ENCODE data around the gene ADAMTSL2.
"Not testable (repeated sequence)": the region's sequence is repeated elsewhere in the genome, so short reads cannot be mapped to it uniquely, and the experiment has no call there.

The ADAMTSL2 gene

GRCh38 chr9:133553973-133554713, 19.6 kb downstream of the ADAMTSL2 start:
- no peak for DNase-seq (ENCODE audit: extremely low read depth in 1 of 2, low read depth in 1 of 2)

- DNase-seq (ENCODE audit: extremely low read depth in 1 of 2, low read depth in 1 of 2): no peak
Observed at GRCh38 chr9:133554729-133555128, 20.2 kb downstream of the ADAMTSL2 start.

- DNase-seq (ENCODE audit: extremely low read depth in 1 of 2, low read depth in 1 of 2): no peak
Observed at GRCh38 chr9:133556354-133556753, 21.9 kb downstream of the ADAMTSL2 start.

DNA sequence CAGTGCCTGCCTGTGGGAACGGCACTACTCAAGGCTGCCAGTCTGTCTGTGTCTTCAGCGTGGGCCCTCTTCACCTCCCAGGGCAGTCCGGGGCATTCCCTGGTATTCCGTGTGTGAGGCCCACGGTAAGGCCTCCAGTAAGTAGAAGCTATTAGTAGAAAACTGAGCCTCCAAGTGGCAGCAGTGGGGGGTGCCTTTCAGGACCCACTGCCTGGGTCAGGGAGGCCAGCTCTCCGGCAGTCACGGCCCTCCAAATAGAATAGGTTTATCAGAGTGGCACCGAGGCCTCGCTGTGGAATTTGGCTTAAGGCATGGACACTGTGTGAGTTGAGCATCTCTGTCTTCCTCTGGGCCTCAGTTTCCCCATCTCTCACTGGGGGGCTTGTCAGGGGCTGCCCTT, 23.1 kb downstream of the ADAMTSL2 start:
- no peak for DNase-seq (ENCODE audit: extremely low read depth in 1 of 2, low read depth in 1 of 2)

DNA sequence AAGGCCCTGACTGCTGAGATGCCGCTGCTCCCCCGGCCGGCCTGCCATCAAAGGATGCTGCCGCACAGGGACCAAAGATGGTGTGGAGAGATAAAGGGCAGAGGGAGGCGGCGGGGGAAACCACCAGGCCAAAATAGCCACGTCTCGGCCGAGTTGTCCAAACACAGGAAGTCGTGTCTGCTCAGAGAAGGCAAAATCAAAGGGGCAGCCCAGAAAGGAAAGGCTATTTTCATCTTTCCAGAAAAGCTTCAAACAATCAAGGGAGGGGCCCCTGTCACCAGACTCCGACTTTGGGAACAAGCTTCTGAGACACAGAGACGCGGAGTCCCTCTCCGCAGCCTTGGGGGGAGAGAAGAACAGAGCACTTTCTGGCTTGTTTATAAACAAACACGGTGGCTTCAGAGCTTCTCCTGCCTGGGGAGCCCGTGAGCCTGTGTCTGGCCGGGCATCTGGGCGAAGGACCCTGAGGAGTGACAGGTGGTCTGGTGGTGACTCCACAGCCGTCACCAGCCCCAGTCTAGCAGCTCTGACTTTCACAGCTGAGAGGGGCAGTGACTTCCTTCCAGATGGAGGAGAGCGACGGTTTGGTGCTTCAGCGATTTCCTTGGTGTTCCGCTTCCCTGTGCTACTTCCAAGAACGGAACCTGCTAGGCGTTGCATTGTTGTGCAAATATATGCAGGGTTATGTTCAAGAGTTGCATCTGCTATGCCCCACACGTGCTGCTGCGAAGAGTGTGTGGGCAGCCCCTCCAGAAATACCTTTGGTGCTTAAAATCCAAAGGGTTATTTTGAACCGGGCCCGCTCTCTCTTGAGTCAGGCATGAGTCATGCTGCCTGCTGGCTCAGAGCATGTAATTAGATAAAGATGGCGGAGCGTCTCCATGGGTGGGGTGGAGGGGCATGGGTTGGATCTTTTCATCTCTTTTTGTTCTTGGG, 24.0 kb downstream of the ADAMTSL2 start:
- no peak for DNase-seq (ENCODE audit: extremely low read depth in 1 of 2, low read depth in 1 of 2)

DNA sequence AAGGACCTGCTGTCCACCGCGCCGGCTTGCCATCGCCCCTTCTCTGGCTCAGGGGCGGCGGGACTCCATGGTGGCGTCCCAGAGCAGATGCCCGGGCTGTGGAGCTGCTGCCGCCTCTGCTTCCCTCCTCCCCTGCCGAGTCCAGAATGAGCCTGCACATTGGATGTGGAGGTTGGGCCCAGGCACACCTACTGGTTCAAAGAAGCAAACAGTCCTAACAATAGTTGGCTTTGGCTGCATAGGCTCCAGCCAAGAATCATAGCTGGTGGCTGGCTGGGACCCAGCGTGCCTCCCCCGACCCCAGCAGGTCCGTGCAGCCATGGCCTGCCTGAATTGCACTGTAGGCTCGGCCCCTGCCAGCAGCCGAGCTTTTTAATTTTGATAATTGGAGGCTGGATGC, 25.8 kb downstream of the ADAMTSL2 start:
- no peak for DNase-seq (ENCODE audit: extremely low read depth in 1 of 2, low read depth in 1 of 2)

DNA sequence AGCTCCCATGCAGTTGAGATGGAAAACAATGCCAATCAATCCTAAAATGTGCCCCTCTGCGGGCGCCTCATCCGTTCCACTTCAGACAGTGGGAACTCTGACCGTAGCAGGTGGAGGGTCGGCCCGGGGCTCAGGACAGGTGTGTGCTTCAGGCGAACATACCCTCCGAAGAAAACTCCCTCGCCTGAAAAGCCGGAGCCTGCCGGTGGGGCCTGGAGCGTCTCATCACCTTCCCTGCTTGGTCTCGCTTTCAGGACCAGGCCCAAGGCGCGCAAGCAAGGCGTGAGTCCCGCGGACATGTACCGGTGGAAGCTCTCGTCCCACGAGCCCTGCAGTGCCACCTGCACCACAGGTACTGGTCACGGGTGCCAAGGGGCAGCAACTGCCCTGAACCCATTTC, 26.4 kb downstream of the ADAMTSL2 start:
- DNase-seq (ENCODE audit: extremely low read depth in 1 of 2, low read depth in 1 of 2): no peak

DNA sequence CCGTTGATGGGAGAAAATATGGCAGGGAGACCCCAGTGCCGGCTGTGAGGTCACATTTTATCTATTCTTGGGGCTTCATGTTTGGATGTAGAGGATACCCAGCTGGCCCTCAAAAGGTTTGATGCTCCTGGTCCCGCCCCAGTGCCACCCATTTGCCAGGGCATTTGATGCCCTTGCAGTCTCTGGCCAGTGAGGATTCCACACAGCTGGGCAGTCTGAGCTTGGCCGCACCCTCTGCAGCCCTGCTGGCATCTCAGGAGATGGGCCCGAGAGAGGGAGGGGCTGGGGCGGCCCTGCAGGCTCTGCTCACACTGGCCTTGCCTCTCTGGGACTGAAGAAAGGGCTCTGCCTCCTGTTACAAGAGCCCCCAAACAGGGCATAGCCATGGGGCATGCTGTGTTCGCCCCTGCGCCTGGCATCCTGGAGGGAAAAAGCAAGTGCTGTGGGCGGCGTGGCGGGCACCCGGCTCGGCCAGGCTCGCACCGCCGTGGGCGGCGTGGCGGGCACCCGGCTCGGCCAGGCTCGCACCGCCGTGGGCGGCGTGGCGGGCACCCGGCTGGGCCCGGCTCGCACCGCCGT, 27.6 kb downstream of the ADAMTSL2 start:
- no peak for DNase-seq (ENCODE audit: extremely low read depth in 1 of 2, low read depth in 1 of 2)

GRCh38 chr9:133562611-133563290, 28.2 kb downstream of the ADAMTSL2 start:
- no peak for DNase-seq (ENCODE audit: extremely low read depth in 1 of 2, low read depth in 1 of 2)

DNA sequence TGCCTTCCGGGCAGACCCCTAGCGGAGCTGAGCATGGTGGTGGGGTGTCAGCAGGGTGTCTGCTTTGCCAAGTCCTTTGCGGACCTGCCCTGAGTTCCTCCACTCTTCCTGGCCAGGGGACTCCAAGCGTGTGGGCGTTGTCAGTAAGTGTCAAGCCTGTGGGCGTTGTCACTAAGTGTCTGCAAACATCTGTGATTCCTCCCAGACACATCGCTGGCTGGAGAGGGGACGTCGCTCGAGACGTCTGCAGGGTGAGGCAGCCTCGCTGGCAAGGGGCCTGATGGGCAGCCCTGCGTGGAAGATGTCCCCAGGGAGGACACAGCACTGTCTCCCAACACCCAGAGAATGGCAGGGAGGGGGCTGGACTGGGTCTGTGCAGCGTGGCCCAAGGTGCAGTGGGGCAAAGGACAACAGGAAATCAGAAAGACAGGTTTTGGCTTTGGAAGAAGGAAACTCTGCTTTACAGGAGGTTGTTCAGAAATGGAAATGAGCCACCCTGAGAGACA, 28.8 kb downstream of the ADAMTSL2 start:
- no peak for DNase-seq (ENCODE audit: extremely low read depth in 1 of 2, low read depth in 1 of 2)

DNA sequence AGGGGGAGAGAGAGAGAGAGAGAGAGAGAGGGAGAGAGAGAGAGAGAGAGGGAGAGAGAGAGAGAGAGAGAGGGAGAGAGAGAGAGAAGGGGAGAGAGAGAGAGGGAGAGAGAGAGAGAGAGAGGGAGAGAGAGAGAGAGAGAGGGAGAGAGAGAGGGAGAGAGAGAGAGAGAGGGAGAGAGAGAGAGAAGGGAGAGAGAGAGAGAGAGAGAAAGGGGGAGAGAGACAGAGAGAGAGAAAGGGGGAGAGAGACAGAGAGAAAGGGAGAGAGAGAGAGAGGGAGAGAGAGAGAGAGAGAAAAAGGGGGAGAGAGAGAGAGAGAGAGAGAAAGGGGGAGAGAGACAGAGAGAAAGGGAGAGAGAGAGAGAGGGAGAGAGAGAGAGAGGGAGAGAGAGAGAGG, 29.3 kb downstream of the ADAMTSL2 start:
- not testable (repeated sequence) for DNase-seq (ENCODE audit: extremely low read depth in 1 of 2, low read depth in 1 of 2)

GRCh38 chr9:133564451-133565116, 30.1 kb downstream of the ADAMTSL2 start:
- no peak for DNase-seq (ENCODE audit: extremely low read depth in 1 of 2, low read depth in 1 of 2)

- no peak for DNase-seq (ENCODE audit: extremely low read depth in 1 of 2, low read depth in 1 of 2)
Observed at GRCh38 chr9:133566382-133566781, 31.9 kb downstream of the ADAMTSL2 start.

- DNase-seq (ENCODE audit: extremely low read depth in 1 of 2, low read depth in 1 of 2): no peak
Observed at GRCh38 chr9:133566817-133567216, 32.3 kb downstream of the ADAMTSL2 start.

DNA sequence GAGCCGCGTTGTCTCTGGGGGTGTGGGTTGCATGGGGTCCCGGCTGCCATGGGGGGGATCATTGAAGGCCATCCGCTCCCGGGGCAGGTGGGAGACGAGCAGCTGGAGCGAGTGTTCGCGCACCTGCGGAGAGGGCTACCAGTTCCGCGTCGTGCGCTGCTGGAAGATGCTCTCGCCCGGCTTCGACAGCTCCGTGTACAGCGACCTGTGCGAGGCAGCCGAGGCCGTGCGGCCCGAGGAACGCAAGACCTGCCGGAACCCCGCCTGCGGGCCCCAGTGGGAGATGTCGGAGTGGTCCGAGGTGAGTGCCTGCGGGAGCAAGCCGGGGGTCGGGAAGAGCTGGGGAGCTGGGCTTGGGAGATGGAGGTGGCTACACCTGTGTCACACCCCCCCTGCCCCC, 33.7 kb downstream of the ADAMTSL2 start:
- no peak for DNase-seq (ENCODE audit: extremely low read depth in 1 of 2, low read depth in 1 of 2)

DNA sequence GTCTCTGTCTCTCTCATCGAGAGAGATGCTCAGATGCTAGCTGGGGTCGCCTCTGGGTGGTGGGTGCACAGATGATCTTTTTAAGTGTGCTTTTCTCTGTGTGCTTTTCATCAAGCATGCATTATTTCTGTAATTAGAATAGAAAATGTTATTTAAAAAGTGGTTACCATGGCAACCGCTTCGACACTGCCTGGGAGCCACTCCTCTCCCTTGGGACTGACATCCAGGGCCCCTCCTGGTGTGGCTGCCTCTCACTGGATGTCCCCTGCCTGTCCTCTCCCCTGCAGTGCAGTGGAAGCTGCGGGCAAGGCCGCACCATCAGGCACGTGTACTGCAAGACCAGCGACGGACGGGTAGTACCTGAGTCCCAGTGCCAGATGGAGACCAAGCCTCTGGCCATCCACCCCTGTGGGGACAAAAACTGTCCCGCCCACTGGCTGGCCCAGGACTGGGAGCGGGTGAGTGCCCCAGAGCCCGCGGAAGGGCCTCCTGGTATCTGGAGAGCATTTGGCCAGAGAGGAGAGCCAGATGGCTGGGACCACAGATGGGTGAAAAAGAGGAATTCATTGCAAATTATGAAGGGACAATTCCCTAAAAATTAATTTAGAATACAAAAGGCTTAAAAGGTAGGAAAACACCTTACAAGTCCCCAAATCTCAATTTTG, 34.7 kb downstream of the ADAMTSL2 start:
- DNase-seq (ENCODE audit: extremely low read depth in 1 of 2, low read depth in 1 of 2): no peak

DNA sequence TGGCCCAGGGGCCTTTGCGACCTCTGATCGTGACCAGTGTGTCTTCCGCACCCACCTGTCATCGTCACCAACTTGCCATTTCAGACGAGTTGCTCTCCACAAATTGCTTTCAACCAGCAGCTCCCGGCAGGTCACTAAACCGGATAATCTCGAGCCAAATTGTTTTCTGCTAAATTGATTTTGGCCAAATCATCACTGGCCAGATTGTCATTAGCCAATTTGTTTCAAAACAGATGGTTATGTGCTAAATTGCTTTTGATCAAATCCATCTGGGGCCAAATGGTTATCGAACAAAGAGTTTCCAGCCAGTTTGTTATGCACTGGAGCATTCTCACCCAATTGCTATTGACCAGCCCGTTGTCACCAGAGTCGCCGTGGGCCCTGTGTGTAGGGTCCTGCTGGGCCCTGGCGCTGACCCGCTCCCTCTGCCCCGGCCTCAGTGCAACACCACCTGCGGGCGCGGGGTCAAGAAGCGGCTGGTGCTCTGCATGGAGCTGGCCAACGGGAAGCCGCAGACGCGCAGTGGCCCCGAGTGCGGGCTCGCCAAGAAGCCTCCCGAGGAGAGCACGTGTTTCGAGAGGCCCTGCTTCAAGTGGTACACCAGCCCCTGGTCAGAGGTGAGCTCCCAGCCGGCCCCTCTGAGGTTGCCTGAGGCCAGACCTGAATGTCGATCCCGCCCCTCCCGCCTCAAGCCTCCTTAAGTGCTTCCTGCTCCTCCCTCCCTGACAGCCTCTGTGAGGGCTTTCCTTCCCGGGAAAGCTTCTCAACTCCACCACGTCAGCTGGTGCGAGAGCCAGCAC, 35.6 kb downstream of the ADAMTSL2 start:
- DNase-seq (ENCODE audit: extremely low read depth in 1 of 2, low read depth in 1 of 2): no peak

DNA sequence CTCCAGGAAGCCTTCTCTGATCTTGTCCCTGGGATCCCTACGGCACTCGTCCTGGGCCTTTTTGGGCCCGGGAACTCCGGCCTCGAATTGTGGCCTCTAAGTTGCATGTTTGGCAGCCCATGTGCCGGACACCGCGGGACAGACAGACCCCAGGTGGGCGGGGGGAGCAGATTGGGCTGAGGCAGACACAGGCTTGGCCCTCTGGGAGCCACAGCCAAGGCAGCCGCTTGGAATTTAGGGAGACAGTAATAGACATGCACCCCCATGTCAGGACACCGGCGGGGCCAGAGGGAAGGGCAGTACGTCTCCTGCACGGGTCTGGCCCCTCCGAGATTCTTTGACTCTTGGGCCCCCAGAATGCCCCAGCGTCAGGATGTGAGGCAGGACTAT, 36.2 kb downstream of the ADAMTSL2 start:
- no peak for DNase-seq (ENCODE audit: extremely low read depth in 1 of 2, low read depth in 1 of 2)

GRCh38 chr9:133571391-133571890, 36.9 kb downstream of the ADAMTSL2 start:
- no peak for DNase-seq (ENCODE audit: extremely low read depth in 1 of 2, low read depth in 1 of 2)
